OCI-LY7 (cell line): ENCODE results near the gene GPR137B. TPM values are rescaled to one million over a fixed set of nuclear protein-coding genes. Genes with fewer than 3 reads are reported as not detected.

Experiments used
- BruUV-seq: library from RNA; stranded (reverse); fragments of 400-500 nt; replicated peaks from 2 replicates; lab custom pipeline; 2021; lab: Mats Ljungman, UMichigan
- CTCF ChIA-PET: fragments of 300-600 bp; sonication (Branson Sonifier 250); formaldehyde crosslinking; loops from one replicate; lab custom pipeline; 2022; ENCODE audit warnings: antibody characterized with exemption; ENCODE audit not compliant: unreplicated experiment; lab: Charles Lee
- POLR2A ChIA-PET: fragments of 300-600 bp; sonication (Branson Sonifier 250); formaldehyde crosslinking; loops from one replicate; lab custom pipeline; 2022; ENCODE audit warnings: antibody characterized with exemption; lab: Charles Lee
- DNase-seq: peaks from one replicate; pipeline ENCODE4 v3.0.0-alpha.2; 2015; ENCODE audit warnings: low spot score
- H2AFZ ChIP-seq: fragments of 200-600 bp; sonication (generic), shearing (Covaris generic); 2 replicates; pipeline ENCODE4 v1.6.1; 2014; ENCODE audit warnings: mild to moderate bottlenecking, antibody characterized with exemption, low read length, moderate library complexity
- H3K27ac ChIP-seq: fragments of 200-600 bp; sonication (generic); 2 replicates; pipeline ENCODE4 v1.5.1; 2014; ENCODE audit warnings: mixed run types, low read depth, mild to moderate bottlenecking, moderate library complexity, low read length, inconsistent platforms; ENCODE audit not compliant: poor library complexity, severe bottlenecking
- H3K36me3 ChIP-seq: fragments of 200-600 bp; sonication (generic); 2 replicates; pipeline ENCODE4 v1.6.1; 2014; ENCODE audit warnings: mild to moderate bottlenecking, antibody characterized with exemption, low read length, moderate library complexity, mixed read lengths; ENCODE audit not compliant: insufficient read depth
- H3K4me1 ChIP-seq: fragments of 200-600 bp; sonication (generic); 2 replicates; pipeline ENCODE4 v1.5.1; 2014; ENCODE audit warnings: mild to moderate bottlenecking, low read length; ENCODE audit not compliant: insufficient read depth, poor library complexity, severe bottlenecking
- H3K4me2 ChIP-seq: fragments of 200-600 bp; sonication (generic); 2 replicates; pipeline ENCODE4 v1.6.1; 2014; ENCODE audit warnings: mild to moderate bottlenecking, low read length
- H3K4me3 ChIP-seq: fragments of 200-600 bp; sonication (generic); 2 replicates; pipeline ENCODE4 v1.5.1; 2014; ENCODE audit warnings: mild to moderate bottlenecking, low read depth, low read length; ENCODE audit not compliant: poor library complexity, severe bottlenecking
- H3K79me2 ChIP-seq: fragments of 200-600 bp; sonication (generic); 2 replicates; pipeline ENCODE4 v1.6.1; 2016; ENCODE audit warnings: low read depth, mild to moderate bottlenecking, low read length, moderate library complexity, mixed read lengths; ENCODE audit not compliant: insufficient read depth
- H3K9me2 ChIP-seq: fragments of 200-600 bp; sonication (generic); 2 replicates; pipeline ENCODE4 v1.6.1; 2016; ENCODE audit warnings: mild to moderate bottlenecking, low read length, mixed read lengths; ENCODE audit not compliant: insufficient read depth
- H3K9me3 ChIP-seq: fragments of 200-600 bp; sonication (generic); 2 replicates; pipeline ENCODE4 v1.6.1; 2014; ENCODE audit warnings: mild to moderate bottlenecking, mixed run types, low read length, mixed read lengths
- H4K20me1 ChIP-seq: fragments of 200-600 bp; sonication (generic); 2 replicates; pipeline ENCODE4 v1.6.1; 2014; ENCODE audit warnings: mild to moderate bottlenecking, antibody characterized with exemption, low read length, moderate library complexity, mixed read lengths; ENCODE audit not compliant: insufficient read depth
- CTCF ChIP-seq: fragments of 200-600 bp; sonication (generic); conservative IDR thresholded peaks from 2 replicates; pipeline ENCODE4 v1.5.1; 2014; ENCODE audit warnings: mild to moderate bottlenecking, antibody characterized with exemption, low read length, moderate library complexity, mixed read lengths
- EZH2phosphoT487 ChIP-seq: fragments of 200-600 bp; sonication (generic); IDR thresholded peaks from 2 replicates; pipeline ENCODE4 v1.6.1; 2018; ENCODE audit warnings: low read depth, borderline replicate concordance, mild to moderate bottlenecking, mixed run types, antibody characterized with exemption, low read length, moderate library complexity, mixed read lengths
- intact Hi-C: fragments of 100-400 bp; cut with micrococcal nuclease; formaldehyde crosslinking; loops from one replicate; pipeline ENCODE4 v1.10.0; 2022; ENCODE audit not compliant: unreplicated experiment
- total RNA-seq, 2 experiments: library from RNA; depleted of rRNA in 1 of 2; stranded (reverse); fragments of >200 nt in 1 of 2; shearing (Covaris generic) in 1 of 2; gene quantifications; 2 replicates each; pipeline ENCODE4 v1.2.3, GENCODE V29; 2014 to 2022

GPR137B gene
- total RNA-seq, 2 experiments from 2014 or later = 2.8 to 3.1 TPM

- H3K4me2 ChIP-seq = no peak overlapping the region
- BruUV-seq = no TSS peak
- no peak overlapping the region for H2AFZ ChIP-seq
- H4K20me1 ChIP-seq = no peaks in the 10 kb centered on the region
- H3K4me1 ChIP-seq = no peaks in the 10 kb centered on the region
- H3K36me3 ChIP-seq = 0 out of 2 replicates have a peak, but pooled peaks cover 4% of the 10 kb centered on the region
- intact Hi-C loops = no loop called here
- H3K4me3 ChIP-seq = no peak overlapping the region
- peaks cover 6% of the 10 kb centered on the region; the same call in 1 of the 2 replicates for H3K9me3 ChIP-seq
- POLR2A ChIA-PET = no interaction called here
- H3K27ac ChIP-seq = no peak overlapping the region
- CTCF ChIA-PET = no interaction called here
- no peaks in the 10 kb centered on the region for H3K79me2 ChIP-seq
- TF ChIP-seq CTCF (no peak), EZH2phosphoT487 (no peak)
- no peak for DNase-seq
- no peaks in the 10 kb centered on the region for H3K9me2 ChIP-seq
Measured at GRCh38 chr1:236167578-236167977, 25.2 kb downstream of the GPR137B start.

- H3K4me3 ChIP-seq = no peak overlapping the region
- H3K9me2 ChIP-seq = no peaks in the 10 kb centered on the region
- no peaks in the 10 kb centered on the region for H3K79me2 ChIP-seq
- H3K36me3 ChIP-seq = 0 out of 2 replicates have a peak, but pooled peaks cover 4% of the 10 kb centered on the region
- no peaks in the 10 kb centered on the region for H3K4me1 ChIP-seq
- no peak overlapping the region for H2AFZ ChIP-seq
- H3K27ac ChIP-seq = peak overlapping the region; percentile 30
- peaks cover 6% of the 10 kb centered on the region; the same call in 1 of the 2 replicates for H3K9me3 ChIP-seq
- no TSS peak for BruUV-seq
- POLR2A ChIA-PET = no interaction called here
- TF ChIP-seq EZH2phosphoT487 = no peak
- no peaks in the 10 kb centered on the region for H4K20me1 ChIP-seq
- no peak overlapping the region for H3K4me2 ChIP-seq
- CTCF ChIA-PET = no interaction called here
- peak; percentile 16 for DNase-seq
- intact Hi-C loops = no loop called here
Measured at GRCh38 chr1:236168716-236169429, 26.5 kb downstream of the GPR137B start.

GRCh38 chr1:236172041-236172579 is 29.8 kb downstream of the GPR137B start:
- BruUV-seq = no TSS peak
- Histone ChIP-seq H3K27ac (no peak overlapping the region), H3K4me3 (no peak overlapping the region), H3K4me2 (no peak overlapping the region), H3K9me2 (no peaks in the 10 kb centered on the region), H3K9me3 (peaks cover 6% of the 10 kb centered on the region; the same call in 1 of the 2 replicates), H2AFZ (no peak overlapping the region), H4K20me1 (no peaks in the 10 kb centered on the region), H3K79me2 (no peaks in the 10 kb centered on the region), H3K36me3 (0 out of 2 replicates have a peak, but pooled peaks cover 4% of the 10 kb centered on the region), H3K4me1 (peaks cover 11% of the 10 kb centered on the region)
- intact Hi-C loops = no loop called here
- POLR2A ChIA-PET = interaction anchor here (0.6 to 0.8 kb wide), 7 partner anchors 10 to 1444 kb away, joined by 3 to 6 read pairs (median 3); no protein-coding TSS in a partner anchor
- CTCF ChIA-PET = no interaction called here
- DNase-seq = no peak
- TF ChIP-seq EZH2phosphoT487 (no peak), CTCF (no peak)
